Measurements from ENCODE around the gene TXNRD3. TPM values are rescaled to one million over a fixed set of nuclear protein-coding genes. Genes with fewer than 3 reads are reported as not detected.
"Not testable (repeated sequence)": the region's sequence is repeated elsewhere in the genome, so short reads cannot be mapped to it uniquely, and the experiment has no call there.

TXNRD3 gene
- total RNA-seq, 6 experiments from 2014 or later: 7.3 to 10.4 (median 7.9) TPM

DNA sequence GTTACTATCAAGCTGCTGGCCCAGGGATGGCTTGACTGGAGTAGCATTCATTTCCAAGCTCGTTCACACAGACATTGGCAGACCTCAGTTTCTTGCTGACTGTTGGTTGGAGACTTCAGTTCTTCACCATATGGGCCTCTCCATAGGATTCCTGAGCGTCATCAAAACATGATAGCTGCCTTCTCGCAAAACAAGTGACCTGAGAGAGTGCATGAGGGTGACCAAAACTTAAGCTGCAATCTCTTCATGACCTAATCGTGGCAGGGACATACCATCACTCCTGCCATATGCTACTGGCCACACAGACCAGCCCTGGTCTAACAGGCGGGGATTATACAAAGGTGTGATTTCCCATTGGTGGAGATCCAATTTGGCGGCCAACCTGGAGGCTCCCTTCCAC, 50.2 kb downstream of the TXNRD3 start:
- H3K9me3 ChIP-seq: no peaks in the 10 kb centered on the region
- no peak overlapping the region for H3K27ac ChIP-seq
- DNase-seq: no peak
- H3K4me3 ChIP-seq: no peak overlapping the region
- no peaks in the 10 kb centered on the region for H3K4me1 ChIP-seq
- WGBS (ENCODE audit: insufficient coverage, low coverage, low lambda C conversion rate, missing lambda C conversion rate): 83% methylated on average over 2 of the region's 6 CpGs
- intact Hi-C loops (cut with DNase I): no loop called here
- H3K27me3 ChIP-seq: no peaks in the 10 kb centered on the region
- H3K36me3 ChIP-seq: peaks cover 0 to 19% (median 7%) of the 10 kb centered on the region in 4 donors
- TF ChIP-seq POLR2A (IDR thresholded peaks at IDR 0.05): no peak
- TF ChIP-seq, protein P1, sequence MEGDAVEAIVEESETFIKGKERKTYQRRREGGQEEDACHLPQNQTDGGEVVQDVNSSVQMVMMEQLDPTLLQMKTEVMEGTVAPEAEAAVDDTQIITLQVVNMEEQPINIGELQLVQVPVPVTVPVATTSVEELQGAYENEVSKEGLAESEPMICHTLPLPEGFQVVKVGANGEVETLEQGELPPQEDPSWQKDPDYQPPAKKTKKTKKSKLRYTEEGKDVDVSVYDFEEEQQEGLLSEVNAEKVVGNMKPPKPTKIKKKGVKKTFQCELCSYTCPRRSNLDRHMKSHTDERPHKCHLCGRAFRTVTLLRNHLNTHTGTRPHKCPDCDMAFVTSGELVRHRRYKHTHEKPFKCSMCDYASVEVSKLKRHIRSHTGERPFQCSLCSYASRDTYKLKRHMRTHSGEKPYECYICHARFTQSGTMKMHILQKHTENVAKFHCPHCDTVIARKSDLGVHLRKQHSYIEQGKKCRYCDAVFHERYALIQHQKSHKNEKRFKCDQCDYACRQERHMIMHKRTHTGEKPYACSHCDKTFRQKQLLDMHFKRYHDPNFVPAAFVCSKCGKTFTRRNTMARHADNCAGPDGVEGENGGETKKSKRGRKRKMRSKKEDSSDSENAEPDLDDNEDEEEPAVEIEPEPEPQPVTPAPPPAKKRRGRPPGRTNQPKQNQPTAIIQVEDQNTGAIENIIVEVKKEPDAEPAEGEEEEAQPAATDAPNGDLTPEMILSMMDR (IDR thresholded peaks at IDR 0.05): no peak
- no peak for ATAC-seq

DNA sequence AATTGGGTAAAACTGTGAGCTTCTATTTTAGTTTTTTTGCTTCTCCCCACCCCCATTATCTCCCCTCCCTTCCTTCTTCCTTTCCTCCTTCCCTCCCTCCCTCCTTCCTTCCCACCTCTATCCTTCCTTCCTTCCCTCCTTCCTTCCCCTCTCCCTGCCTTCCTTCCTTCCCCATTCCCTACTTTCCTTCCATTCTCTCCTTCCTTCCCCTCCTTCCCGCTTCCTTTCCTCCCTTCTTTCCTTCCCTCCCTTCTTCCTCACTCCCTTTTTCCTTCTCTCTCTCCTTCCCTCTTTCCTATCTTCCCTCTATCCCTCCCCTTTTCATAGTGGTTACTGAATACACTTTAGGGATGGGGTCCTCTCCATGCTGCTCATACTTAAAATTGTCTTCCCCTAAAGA, 55.8 kb downstream of the TXNRD3 start:
- TF ChIP-seq, protein P1 (IDR thresholded peaks at IDR 0.05): no peak
- no peak for TF ChIP-seq POLR2A (IDR thresholded peaks at IDR 0.05)
- Histone ChIP-seq H3K9me3 (no peaks in the 10 kb centered on the region), H3K27me3 (no peaks in the 10 kb centered on the region), H3K4me1 (no peaks in the 10 kb centered on the region), H3K4me3 (no peak overlapping the region), H3K27ac (no peak overlapping the region), H3K36me3 (no peaks in the 10 kb centered on the region)
- WGBS (ENCODE audit: insufficient coverage, low coverage, low lambda C conversion rate, missing lambda C conversion rate): 28% methylated on average over 1 of the region's 1 CpG
- ATAC-seq (no peak), DNase-seq (no peak)
- intact Hi-C loops (cut with DNase I): no loop called here

DNA sequence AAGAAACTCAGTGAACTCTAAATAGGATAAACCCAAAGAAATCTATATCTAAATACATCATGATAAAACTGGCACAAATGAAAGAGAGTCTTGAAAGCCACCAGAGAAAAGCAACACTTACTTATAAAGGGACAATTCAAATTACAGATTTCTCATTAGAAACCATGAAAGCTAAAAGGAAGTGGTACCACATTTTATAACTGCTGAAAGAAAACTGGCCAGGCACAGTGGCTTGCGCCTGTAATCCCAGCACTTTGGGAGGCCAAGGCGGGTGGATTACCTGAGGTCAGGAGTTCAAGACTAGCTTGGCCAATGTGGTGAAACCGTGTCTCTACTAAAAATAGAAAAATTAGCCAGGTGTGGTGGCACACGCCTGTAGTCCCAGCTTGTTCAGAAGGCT, 59.4 kb downstream of the TXNRD3 start:
- DNase-seq; H3K9me3 ChIP-seq; ATAC-seq; H3K27me3 ChIP-seq; H3K4me3 ChIP-seq; H3K36me3 ChIP-seq; H3K4me1 ChIP-seq; H3K27ac ChIP-seq; intact Hi-C loops (cut with DNase I): not testable (repeated sequence)
- 92% methylated on average over 3 of the region's 4 CpGs for WGBS (ENCODE audit: insufficient coverage, low coverage, low lambda C conversion rate, missing lambda C conversion rate)

DNA sequence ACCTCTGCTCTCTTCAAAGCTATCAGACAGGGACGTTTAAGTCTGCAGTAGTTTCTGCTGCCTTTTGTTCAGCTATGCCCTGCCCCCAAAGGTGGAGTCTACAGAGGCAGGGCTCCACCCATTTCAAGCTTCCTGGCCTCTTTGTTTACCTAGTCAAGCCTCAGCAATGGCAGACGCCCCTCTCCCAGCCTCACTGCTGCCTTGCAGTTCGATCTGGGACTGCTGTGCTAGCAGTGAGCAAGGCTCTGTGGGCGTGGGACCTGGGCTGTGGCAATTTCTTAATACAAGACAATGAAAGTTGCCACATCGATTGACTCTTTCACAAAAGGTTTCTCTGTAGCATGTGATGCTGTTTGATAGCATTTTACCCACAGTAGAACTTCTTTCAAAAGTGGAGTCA, 63.4 kb downstream of the TXNRD3 start:
- intact Hi-C loops (cut with DNase I); H3K27me3 ChIP-seq; ATAC-seq; H3K36me3 ChIP-seq; H3K9me3 ChIP-seq; H3K27ac ChIP-seq; DNase-seq; H3K4me3 ChIP-seq; H3K4me1 ChIP-seq: not testable (repeated sequence)
- 55% methylated on average over 5 of the region's 5 CpGs for WGBS (ENCODE audit: insufficient coverage, low coverage, low lambda C conversion rate, missing lambda C conversion rate)

DNA sequence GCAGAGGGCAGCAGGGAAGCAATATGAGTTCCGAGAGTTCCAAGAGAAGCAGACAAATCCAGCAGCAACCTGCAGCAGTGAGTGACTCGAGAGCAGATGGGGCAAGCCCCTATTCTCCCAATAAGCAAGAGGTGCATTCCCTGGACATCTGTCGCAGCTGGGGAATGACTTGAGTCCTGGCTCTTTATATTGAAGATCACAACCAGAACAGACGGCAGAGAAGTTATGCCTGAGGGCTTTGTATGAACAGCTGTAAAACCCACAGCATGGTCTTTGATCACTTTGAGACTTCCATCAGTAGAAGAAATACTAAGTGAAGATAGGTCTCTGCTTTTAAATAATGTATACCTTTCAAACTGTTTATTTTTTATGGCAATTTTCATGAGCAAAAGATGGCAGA, 72.6 kb downstream of the TXNRD3 start:
- intact Hi-C loops (cut with DNase I): no loop called here
- no peak for ATAC-seq
- WGBS (ENCODE audit: insufficient coverage, low coverage, low lambda C conversion rate, missing lambda C conversion rate): 75% methylated on average over 3 of the region's 4 CpGs

More for the DNA sequence above, 72.6 kb downstream of the TXNRD3 start:
- no peak for TF ChIP-seq POLR2A (IDR thresholded peaks at IDR 0.05)
- TF ChIP-seq, protein P1 (IDR thresholded peaks at IDR 0.05): no peak
- Histone ChIP-seq H3K36me3 (no peaks in the 10 kb centered on the region), H3K27me3 (no peaks in the 10 kb centered on the region), H3K4me1 (no peaks in the 10 kb centered on the region), H3K9me3 (no peaks in the 10 kb centered on the region), H3K4me3 (no peak overlapping the region), H3K27ac (no peak overlapping the region)
- DNase-seq: no peak

Measured in right lobe of liver (tissue), 6 donors.